Activated T-cell treated with anti-CD3 and anti-CD28 coated beads for 48 hours (primary cell): Measurements from ENCODE around the gene FOXA2.

Source experiments
- DNase-seq: peaks from one replicate; pipeline ENCODE4 v3.0.0-alpha.2; 2020; ENCODE audit warnings: low read depth

FOXA2 gene

DNA sequence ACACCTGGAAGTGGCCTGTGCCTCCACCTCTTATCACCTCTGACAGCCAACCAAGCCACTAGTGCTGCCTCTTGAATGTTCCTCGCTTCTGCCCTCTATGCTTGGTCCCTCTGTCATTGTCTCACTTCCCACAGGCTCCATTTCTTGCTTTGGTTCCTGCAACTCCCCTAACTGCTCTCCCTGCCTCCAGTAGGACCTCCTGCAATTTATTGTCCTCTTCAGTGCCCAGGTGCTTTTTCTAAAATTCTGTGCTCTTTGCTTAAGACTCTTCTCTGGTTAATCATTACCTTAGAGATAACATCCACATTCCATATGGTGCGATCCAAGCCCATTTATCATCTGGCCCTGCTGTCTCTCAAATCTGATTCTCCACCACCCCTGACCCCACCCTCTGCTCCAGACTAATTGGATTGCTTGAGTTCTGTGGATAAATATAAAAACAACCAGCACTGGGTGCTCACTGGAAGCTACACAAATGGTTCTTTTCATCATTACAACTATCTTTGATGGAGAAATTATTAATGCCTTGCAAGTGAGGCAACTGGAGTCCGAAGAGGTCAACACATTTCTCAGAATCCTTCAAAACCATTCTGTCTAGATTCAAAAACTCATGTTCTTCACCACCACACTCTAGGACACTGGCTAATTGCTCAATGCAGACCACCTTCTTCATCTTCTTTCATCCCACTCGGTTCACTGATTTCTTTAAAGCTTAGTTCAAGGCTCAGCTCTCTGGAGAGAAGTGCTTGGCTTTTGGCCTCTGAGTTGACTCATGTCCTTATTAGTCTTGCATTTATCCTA lies 47.2 kb downstream of the FOXA2 start:
- DNase-seq, result no peak

DNA sequence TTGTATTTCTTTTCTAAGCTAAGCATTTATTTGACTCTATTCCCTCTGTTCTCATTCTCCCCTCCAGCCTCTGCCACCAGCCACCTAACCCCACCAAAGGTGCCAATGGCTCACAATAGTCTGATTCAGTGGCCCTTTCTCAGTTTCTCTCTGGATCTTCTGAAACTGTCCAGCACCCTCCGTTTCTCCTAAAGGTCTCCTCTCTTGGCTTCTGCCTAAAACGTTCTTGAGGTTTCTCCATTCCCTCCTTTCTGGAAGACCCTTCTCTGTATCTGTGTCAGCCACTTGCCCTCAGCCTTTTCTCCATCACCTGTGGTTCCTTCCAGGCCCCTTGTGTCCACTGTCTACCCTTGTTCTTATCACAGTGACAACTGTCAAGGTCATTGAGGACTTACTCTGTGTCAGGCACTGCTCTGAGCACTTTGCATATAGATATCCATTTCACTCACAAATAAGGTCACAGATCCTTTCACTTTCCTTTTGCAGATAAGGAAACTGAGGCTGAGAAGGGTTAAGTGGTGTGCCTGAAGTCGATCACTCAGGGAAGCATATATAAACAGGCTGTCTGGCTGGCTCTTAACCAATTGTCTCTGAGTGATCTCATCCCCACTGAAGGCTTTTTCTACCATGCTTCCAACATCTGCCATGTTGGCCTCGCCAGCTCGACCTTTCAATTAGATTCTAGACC lies 48.1 kb downstream of the FOXA2 start:
- DNase-seq, result no peak

DNA sequence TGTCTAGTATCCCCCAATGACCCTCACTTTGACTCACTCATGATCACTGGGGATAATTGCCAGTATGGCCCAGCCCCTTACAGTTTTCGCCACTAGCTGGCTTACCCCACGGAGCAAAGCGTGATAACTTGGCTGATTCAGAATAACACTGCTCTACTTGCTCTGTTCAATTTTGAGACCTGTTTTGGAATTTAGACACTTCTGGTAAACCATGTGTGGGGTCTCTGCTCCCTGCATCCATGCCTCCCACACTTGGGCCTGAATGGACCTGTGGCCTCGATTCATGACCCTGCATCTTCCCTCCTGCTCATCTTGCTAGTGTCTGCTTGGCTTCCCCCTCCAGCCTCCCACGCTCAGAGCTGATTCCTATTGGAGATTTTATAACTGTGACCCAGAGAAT lies 48.9 kb downstream of the FOXA2 start:
- DNase-seq, result no peak

DNA sequence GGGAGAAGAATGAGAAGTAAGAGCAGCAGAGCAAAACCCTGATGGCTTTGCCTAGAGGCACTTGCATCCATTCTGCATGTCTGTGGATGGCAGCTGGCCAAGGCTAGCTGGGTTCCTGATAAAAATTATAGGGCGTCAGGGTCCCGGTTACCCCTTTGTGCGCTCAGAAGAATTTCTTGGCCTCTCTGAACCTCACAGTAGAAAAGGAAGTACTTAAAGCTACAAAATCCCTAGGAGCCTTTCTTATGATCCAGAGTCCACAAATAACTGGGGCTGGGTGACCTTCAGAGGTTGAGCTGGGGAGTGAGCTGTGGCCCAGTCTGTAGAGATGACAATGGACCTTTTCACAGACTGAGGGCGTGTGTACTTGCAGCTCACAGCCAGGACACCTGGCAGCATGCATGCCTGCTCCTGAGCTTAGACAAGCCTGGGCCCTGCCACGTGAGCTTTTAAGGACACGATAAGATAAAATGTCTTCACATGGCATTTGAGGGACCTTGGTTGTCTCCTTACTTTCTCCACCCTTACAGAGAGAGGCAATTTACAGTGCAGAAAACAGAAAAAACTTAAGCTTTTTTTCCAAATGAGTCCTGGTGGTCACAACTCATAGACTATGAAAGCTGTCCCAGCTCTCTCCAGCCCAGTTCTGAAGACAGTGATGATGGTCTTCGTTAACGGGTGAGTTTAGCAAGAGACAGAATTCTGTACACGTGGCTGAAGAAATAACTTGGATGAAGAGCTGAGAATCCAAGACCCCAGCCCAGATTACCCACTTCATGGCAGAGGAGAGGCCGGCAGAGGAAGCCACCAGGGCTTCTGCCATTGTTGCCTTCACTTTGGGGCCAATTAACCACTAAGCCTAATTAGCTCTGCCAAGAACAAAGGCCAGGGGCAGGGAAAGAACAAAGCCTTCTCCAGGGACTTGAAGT lies 50.3 kb downstream of the FOXA2 start:
- no peak for DNase-seq

DNA sequence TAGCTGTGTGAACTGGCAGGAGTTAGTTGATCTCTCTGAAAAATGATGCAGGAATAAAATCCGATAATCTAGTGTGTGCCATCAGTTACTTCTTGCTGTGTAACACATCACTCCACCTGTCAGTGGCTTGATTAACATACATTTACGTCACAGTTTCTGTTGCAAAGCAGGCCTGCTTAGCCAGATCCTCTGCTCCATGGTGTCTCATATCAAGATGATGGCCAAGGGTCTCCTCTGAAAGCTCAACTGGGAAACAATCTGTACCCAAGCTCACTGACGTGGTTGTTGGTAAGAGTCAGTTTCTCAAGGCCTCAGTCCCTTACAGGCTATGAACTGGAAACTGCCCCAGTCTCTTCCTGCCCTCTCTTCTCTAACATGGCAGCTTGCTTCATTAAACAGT lies 51.8 kb downstream of the FOXA2 start:
- DNase-seq, result no peak

DNA sequence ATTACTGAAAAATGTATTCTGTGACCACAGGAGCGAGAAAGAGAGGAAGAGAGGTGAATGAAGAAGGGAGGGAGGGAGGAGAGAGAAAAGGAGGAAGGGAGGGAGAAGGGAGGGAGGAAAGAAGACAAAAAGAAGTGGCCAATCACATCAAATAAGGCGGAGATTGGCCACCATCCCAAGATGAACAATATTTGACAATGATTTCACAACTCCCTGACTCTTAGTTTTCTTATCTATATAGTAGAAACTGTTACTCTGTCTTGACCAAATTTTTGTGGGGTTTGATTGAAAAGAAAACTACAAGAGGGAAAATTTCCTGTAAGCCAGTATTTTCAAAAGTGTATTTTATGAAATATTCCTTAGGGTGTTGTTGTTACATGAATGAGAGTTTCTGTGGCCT lies 52.6 kb downstream of the FOXA2 start:
- no peak for DNase-seq

DNA sequence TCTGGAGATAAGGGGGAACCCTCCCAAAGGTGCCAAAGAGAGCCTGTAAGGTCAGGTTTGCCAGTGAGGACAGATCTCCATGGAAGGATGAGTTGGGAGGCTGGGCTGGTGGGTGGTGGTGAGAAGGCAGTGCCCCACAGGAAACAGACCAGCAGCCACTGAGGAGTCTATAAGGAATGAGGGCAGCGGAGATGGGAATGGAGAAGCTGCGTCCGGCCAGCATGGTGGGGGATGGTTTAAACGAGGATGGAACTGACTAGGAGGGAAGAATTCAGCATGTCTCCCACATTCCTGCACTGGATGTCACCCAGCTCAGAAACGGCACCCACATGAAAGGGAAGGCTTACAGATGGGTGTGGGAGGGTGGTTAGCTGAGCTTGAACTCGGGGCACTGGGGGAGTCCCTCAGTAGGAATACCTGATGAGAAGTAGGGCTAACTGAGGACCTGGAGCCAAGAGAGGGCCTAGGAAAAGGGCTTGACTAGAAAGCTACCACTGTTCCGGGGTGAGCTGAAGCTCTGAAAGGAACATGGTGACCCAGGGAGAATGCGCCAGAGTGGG lies 53.2 kb downstream of the FOXA2 start:
- no peak for DNase-seq
